Measurements from ENCODE around the gene CCR7. TPM values are rescaled to one million over a fixed set of nuclear protein-coding genes. Genes with fewer than 3 reads are reported as not detected.

The CCR7 gene
- total and polyA plus RNA-seq, 2 of the 13 experiments (the other 11 are each of a cell fraction or from before 2014, with no cell fraction given), result 0.04 to 0.53 TPM

- no peaks in the 10 kb centered on the region for H3K36me3 ChIP-seq (replicated peaks in 1 of 2; ENCODE audit: control insufficient read depth in 1 of 2, insufficient read depth in 2 of 2, low read length in 2 of 2)
- no peak overlapping the region for H3K4me2 ChIP-seq (ENCODE audit: low read depth, low read length)
- in situ Hi-C loops (cut with HindIII; ENCODE audit: extremely low pct_ligation_motif_present, low pct_unique_long_range_greater_than_20kb) (no loop called here), intact Hi-C loops (cut with micrococcal nuclease; ENCODE audit: unreplicated experiment) (no loop called here)
- 94% methylated on average over 15 of the region's 15 CpGs for WGBS (ENCODE audit: low lambda C conversion rate)
- DNase-seq (ENCODE audit: low spot score) (no peak), ATAC-seq (no peak), FAIRE-seq (no peak)
- no peaks in the 10 kb centered on the region for H4K20me1 ChIP-seq (ENCODE audit: insufficient read depth, low read length)
- no TSS peak for BruUV-seq (replicated peaks)
- no peak overlapping the region for H3K27ac ChIP-seq (ENCODE audit: extremely low read length, insufficient read depth, low read length)
- H3K4me3 ChIP-seq (replicated peaks in 1 of 3; ENCODE audit: insufficient read depth in 1 of 3, low read depth in 2 of 3, low read length in 3 of 3), result no peak overlapping the region
- no peaks in the 10 kb centered on the region for H3K9me3 ChIP-seq (ENCODE audit: low read length)
- TF ChIP-seq MYNN (CRISPR knock-in tag; IDR thresholded peaks at IDR 0.05; ENCODE audit: low read depth), result no peak
- TF ChIP-seq FOXA3 (CRISPR knock-in tag; IDR thresholded peaks at IDR 0.05), result no peak
- TF ChIP-seq ZNF672 (CRISPR knock-in tag; IDR thresholded peaks at IDR 0.05), result no peak
- no peak for TF ChIP-seq ZNF597 (CRISPR knock-in tag; IDR thresholded peaks at IDR 0.05)
- TF ChIP-seq ZNF687 (CRISPR knock-in tag; IDR thresholded peaks at IDR 0.05), result peak; percentile 43
- TF ChIP-seq ZNF770 (CRISPR knock-in tag; IDR thresholded peaks at IDR 0.05), result 0 out of 2 replicates have a peak, but pooled peaks have one; percentile 42
- 0 out of 2 replicates have a peak, but pooled peaks have one; percentile 45 for TF ChIP-seq ZNF296 (CRISPR knock-in tag; conservative IDR thresholded peaks at IDR 0.05)
- no peak overlapping the region for H3K9ac ChIP-seq (ENCODE audit: insufficient read depth, low read depth, low read length)
- no peaks in the 10 kb centered on the region for H3K27me3 ChIP-seq (ENCODE audit: control insufficient read depth in 1 of 2, insufficient read depth in 2 of 2, low read length in 2 of 2)
- H3K4me1 ChIP-seq (ENCODE audit: insufficient read depth, low read length), result peaks cover 88% of the 10 kb centered on the region
- no peaks in the 10 kb centered on the region for H3K79me2 ChIP-seq (ENCODE audit: insufficient read depth, low read length)
- no peak overlapping the region for H2AFZ ChIP-seq (ENCODE audit: low read length)
- ChIA-PET CTCF (ENCODE audit: low intra/inter-chr PET ratio, low total read pairs) (no interaction called here), POLR2A (interaction anchor here (0.6 to 11.0 kb wide), 4 partner anchors 10 to 250 kb away, joined by 3 to 116 read pairs (median 55); no protein-coding TSS in a partner anchor)
Observed at GRCh38 chr17:40538019-40538935, 27.0 kb downstream of the CCR7 start.
